Neural progenitor cell (in vitro differentiated cells): ENCODE results near the gene PKN1. TPM values are rescaled to one million over a fixed set of nuclear protein-coding genes. Genes with fewer than 3 reads are reported as not detected.
"Not testable (repeated sequence)": the region's sequence is repeated elsewhere in the genome, so short reads cannot be mapped to it uniquely, and the experiment has no call there.

ENCODE experiments used
- DNase-seq: peaks from one replicate; pipeline ENCODE4 v3.0.0-alpha.2; 2016; ENCODE audit warnings: low spot score
- H2AFZ ChIP-seq: fragments of 200-600 bp; sonication (generic); replicated peaks from 2 replicates; pipeline ENCODE4 v1.6.1; 2016; ENCODE audit warnings: antibody characterized with exemption
- H3F3A ChIP-seq: fragments of 200-600 bp; sonication (generic); 2 replicates; pipeline ENCODE4 v1.6.1; 2016; ENCODE audit warnings: antibody characterized with exemption, low read depth
- H3K27ac ChIP-seq: fragments of 200-600 bp; sonication (generic); 2 replicates; pipeline ENCODE4 v1.5.1; 2016; ENCODE audit warnings: mild to moderate bottlenecking
- H3K27me3 ChIP-seq: fragments of 200-600 bp; sonication (generic); 2 replicates; pipeline ENCODE4 v1.6.1; 2016; ENCODE audit warnings: mild to moderate bottlenecking, moderate library complexity
- H3K36me3 ChIP-seq: fragments of 200-600 bp; sonication (generic); 2 replicates; pipeline ENCODE4 v1.5.1; 2016
- H3K4me1 ChIP-seq: fragments of 200-600 bp; sonication (generic); 2 replicates; pipeline ENCODE4 v1.6.1; 2016; ENCODE audit warnings: mixed run types
- H3K4me2 ChIP-seq: fragments of 200-600 bp; sonication (generic); 2 replicates; pipeline ENCODE4 v1.6.1; 2016
- H3K4me3 ChIP-seq: fragments of 200-600 bp; sonication (generic); 2 replicates; pipeline ENCODE4 v1.5.1; 2016
- H3K79me2 ChIP-seq: fragments of 200-600 bp; sonication (generic); 2 replicates; pipeline ENCODE4 v1.6.1; 2016; ENCODE audit warnings: low read depth
- H3K9ac ChIP-seq: fragments of 200-600 bp; sonication (generic); 2 replicates; pipeline ENCODE4 v1.6.1; 2016
- H3K9me3 ChIP-seq: fragments of 200-600 bp; sonication (generic); 2 replicates; pipeline ENCODE4 v1.5.1; 2016; ENCODE audit warnings: low read depth
- H4K20me1 ChIP-seq: fragments of 200-600 bp; sonication (generic); 2 replicates; pipeline ENCODE4 v1.6.1; 2016; ENCODE audit warnings: low read depth
- H3K27ac Mint-ChIP-seq: 3 replicates; pipeline ENCODE4 v1.8.0; 2021; ENCODE audit warnings: mixed read lengths
- H3K27me3 Mint-ChIP-seq: 2 replicates; pipeline ENCODE4 v1.8.0; 2022; ENCODE audit warnings: low read depth, mild to moderate bottlenecking, inconsistent platforms, moderate library complexity, mixed read lengths; ENCODE audit not compliant: insufficient read depth
- H3K36me3 Mint-ChIP-seq: 3 replicates; pipeline ENCODE4 v1.8.0; 2021; ENCODE audit warnings: mixed read lengths
- H3K4me1 Mint-ChIP-seq: 3 replicates; pipeline ENCODE4 v1.8.0; 2021; ENCODE audit warnings: mixed read lengths
- H3K4me3 Mint-ChIP-seq: 3 replicates; pipeline ENCODE4 v1.8.0; 2021; ENCODE audit warnings: mild to moderate bottlenecking, moderate library complexity, mixed read lengths
- H3K9me3 Mint-ChIP-seq: 3 replicates; pipeline ENCODE4 v1.8.0; 2020; ENCODE audit warnings: mixed read lengths
- EZH2 ChIP-seq: fragments of 200-600 bp; sonication (generic); IDR thresholded peaks from 2 replicates; pipeline ENCODE4 v1.6.1; 2017; ENCODE audit warnings: antibody characterized with exemption, mild to moderate bottlenecking, moderate library complexity
- EZH2phosphoT487 ChIP-seq: fragments of 200-600 bp; sonication (generic); IDR thresholded peaks from 2 replicates; pipeline ENCODE4 v1.6.1; 2017; ENCODE audit warnings: antibody characterized with exemption
- total RNA-seq: library from RNA; depleted of rRNA; stranded (reverse); fragments of >200 nt; gene quantifications from 2 replicates; pipeline ENCODE4 v1.2.3, GENCODE V29; 2015; ENCODE audit warnings: low replicate concordance
- TF ChIP-seq, protein P1 (sequence below): fragments of 200-600 bp; sonication (generic); IDR thresholded peaks from 2 replicates; pipeline ENCODE4 v1.5.1; 2017; ENCODE audit warnings: antibody characterized with exemption, mild to moderate bottlenecking

Gene PKN1
- total RNA-seq, 1 donor from 2014 or later: 29.0 TPM

DNA sequence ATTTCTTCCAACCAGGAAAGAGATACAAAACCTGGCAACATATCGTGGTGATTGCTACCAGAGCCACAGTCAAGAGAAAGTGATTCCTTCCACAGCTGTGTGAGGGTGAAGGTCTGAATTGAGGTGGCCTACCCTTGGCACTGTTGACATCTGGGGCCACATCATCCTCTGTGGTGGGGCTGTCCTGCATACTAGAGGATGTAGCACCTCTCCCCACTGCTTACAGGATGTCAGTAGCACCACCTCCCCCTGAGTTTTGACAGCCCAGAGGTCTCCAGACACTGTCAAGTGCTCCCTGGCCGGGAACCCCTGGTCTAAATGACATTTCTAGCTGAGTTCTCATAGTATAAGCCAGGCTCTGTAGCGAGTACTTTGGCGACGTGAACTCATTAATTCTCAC lies 26.6 kb downstream of the PKN1 start:
- Mint-ChIP-seq H3K9me3 (no peaks in the 10 kb centered on the region), H3K4me1 (no peaks in the 10 kb centered on the region), H3K36me3 (peaks cover 4% of the 10 kb centered on the region), H3K4me3 (peak overlapping the region; percentile 48), H3K27me3 (peaks cover 3% of the 10 kb centered on the region), H3K27ac (no peak overlapping the region)
- Histone ChIP-seq H3K4me3 (no peak overlapping the region), H3K27me3 (no peaks in the 10 kb centered on the region), H2AFZ (no peak overlapping the region), H3K79me2 (no peaks in the 10 kb centered on the region), H3F3A (no peaks in the 10 kb centered on the region), H3K4me1 (no peaks in the 10 kb centered on the region), H3K36me3 (no peaks in the 10 kb centered on the region), H3K4me2 (no peak overlapping the region), H3K9me3 (no peaks in the 10 kb centered on the region), H3K9ac (no peak overlapping the region), H3K27ac (no peak overlapping the region), H4K20me1 (no peaks in the 10 kb centered on the region)
- TF ChIP-seq EZH2phosphoT487: no peak
- no peak for TF ChIP-seq EZH2
- TF ChIP-seq, protein P1, sequence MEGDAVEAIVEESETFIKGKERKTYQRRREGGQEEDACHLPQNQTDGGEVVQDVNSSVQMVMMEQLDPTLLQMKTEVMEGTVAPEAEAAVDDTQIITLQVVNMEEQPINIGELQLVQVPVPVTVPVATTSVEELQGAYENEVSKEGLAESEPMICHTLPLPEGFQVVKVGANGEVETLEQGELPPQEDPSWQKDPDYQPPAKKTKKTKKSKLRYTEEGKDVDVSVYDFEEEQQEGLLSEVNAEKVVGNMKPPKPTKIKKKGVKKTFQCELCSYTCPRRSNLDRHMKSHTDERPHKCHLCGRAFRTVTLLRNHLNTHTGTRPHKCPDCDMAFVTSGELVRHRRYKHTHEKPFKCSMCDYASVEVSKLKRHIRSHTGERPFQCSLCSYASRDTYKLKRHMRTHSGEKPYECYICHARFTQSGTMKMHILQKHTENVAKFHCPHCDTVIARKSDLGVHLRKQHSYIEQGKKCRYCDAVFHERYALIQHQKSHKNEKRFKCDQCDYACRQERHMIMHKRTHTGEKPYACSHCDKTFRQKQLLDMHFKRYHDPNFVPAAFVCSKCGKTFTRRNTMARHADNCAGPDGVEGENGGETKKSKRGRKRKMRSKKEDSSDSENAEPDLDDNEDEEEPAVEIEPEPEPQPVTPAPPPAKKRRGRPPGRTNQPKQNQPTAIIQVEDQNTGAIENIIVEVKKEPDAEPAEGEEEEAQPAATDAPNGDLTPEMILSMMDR: no peak
- no peak for DNase-seq

DNA sequence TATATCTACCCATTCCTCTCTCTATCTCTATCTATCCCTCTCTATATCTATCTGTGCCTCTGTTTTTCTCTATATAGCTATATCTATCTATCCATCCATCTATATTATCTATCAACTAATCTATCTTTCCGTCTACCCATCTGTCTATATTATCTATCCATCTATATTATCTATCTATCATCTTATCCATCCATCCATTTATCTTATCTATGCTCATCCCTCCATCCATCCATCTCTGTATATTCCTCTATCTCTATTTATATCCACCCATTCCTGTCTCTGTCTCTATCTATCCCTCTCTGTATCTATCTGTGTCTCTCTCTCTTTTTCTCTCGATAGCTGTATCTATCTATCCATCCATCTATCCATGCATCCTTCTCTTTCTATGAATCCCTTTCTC lies 27.8 kb downstream of the PKN1 start:
- H3K27me3 ChIP-seq: no peaks in the 10 kb centered on the region
- H3K9me3 Mint-ChIP-seq: no peaks in the 10 kb centered on the region
- peaks cover 7% of the 10 kb centered on the region for H3K36me3 Mint-ChIP-seq
- H3F3A ChIP-seq: no peaks in the 10 kb centered on the region
- H3K9me3 ChIP-seq: no peaks in the 10 kb centered on the region
- H3K9ac ChIP-seq: no peak overlapping the region
- no peak overlapping the region for H3K4me3 ChIP-seq
- H3K79me2 ChIP-seq: no peaks in the 10 kb centered on the region
- H3K27ac Mint-ChIP-seq: no peak overlapping the region
- H3K36me3 ChIP-seq: no peaks in the 10 kb centered on the region
- H3K4me3 Mint-ChIP-seq: no peak overlapping the region
- H4K20me1 ChIP-seq: no peaks in the 10 kb centered on the region
- no peaks in the 10 kb centered on the region for H3K4me1 ChIP-seq
- H3K27me3 Mint-ChIP-seq: peaks cover 3% of the 10 kb centered on the region
- no peak overlapping the region for H3K4me2 ChIP-seq
- H2AFZ ChIP-seq: no peak overlapping the region
- H3K27ac ChIP-seq: no peak overlapping the region
- no peaks in the 10 kb centered on the region for H3K4me1 Mint-ChIP-seq
- no peak for TF ChIP-seq EZH2phosphoT487
- TF ChIP-seq, protein P1: no peak
- TF ChIP-seq EZH2: no peak
- no peak for DNase-seq

DNA sequence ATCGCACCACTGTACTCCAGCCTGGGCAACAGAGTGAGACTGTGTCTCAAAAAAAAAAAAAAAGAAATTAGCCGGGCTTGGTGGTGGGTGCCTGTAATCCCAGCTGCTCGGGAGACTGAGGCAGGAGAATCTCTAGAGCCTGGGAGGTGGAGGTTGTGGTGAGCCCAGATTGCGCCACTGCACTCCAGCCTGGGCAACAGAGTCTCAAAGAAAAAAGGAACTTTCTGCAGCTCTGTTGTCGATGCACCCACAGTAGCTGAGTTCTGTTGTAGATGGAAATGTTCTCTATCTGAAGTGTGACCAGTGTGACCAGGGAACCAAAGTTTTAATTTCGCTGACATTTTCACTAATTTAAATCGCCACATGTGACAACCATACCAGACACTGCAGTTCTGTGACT lies 29.3 kb downstream of the PKN1 start:
- not testable (repeated sequence) for H3K27me3 Mint-ChIP-seq, H3K36me3 ChIP-seq, H4K20me1 ChIP-seq, H3K4me1 ChIP-seq, H3K9me3 ChIP-seq, H3K4me3 ChIP-seq, H3K9me3 Mint-ChIP-seq, H3K4me3 Mint-ChIP-seq, H3K27ac Mint-ChIP-seq, H3K79me2 ChIP-seq, H3K36me3 Mint-ChIP-seq, H3K27ac ChIP-seq, H3K27me3 ChIP-seq, H3K4me2 ChIP-seq, H3F3A ChIP-seq, H3K9ac ChIP-seq, H3K4me1 Mint-ChIP-seq, H2AFZ ChIP-seq, DNase-seq

DNA sequence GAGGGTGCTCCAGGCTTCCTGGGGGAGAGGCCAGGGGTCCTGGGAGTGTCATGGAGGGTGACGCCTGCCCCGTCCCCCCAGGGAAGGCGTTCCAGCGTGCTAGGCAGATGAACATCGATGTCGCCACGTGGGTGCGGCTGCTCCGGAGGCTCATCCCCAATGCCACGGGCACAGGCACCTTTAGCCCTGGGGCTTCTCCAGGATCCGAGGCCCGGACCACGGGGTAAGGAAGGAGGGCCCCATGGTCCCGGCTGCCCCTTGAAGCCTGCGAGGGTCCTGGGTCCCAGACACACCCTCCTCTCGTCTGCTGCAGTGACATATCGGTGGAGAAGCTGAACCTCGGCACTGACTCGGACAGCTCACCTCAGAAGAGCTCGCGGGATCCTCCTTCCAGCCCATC lies 30.6 kb downstream of the PKN1 start:
- no peak overlapping the region for H3K27ac Mint-ChIP-seq
- Histone ChIP-seq H4K20me1 (no peaks in the 10 kb centered on the region), H3K79me2 (no peaks in the 10 kb centered on the region), H3F3A (no peaks in the 10 kb centered on the region), H3K4me1 (no peaks in the 10 kb centered on the region), H2AFZ (no peak overlapping the region), H3K9me3 (no peaks in the 10 kb centered on the region), H3K36me3 (no peaks in the 10 kb centered on the region), H3K4me2 (no peak overlapping the region), H3K27me3 (no peaks in the 10 kb centered on the region), H3K9ac (no peak overlapping the region), H3K27ac (no peak overlapping the region), H3K4me3 (no peak overlapping the region)
- TF ChIP-seq EZH2: no peak
- peaks cover 2% of the 10 kb centered on the region for H3K27me3 Mint-ChIP-seq
- no peak for DNase-seq
- H3K4me1 Mint-ChIP-seq: no peaks in the 10 kb centered on the region
- H3K4me3 Mint-ChIP-seq: no peak overlapping the region
- no peaks in the 10 kb centered on the region for H3K9me3 Mint-ChIP-seq
- H3K36me3 Mint-ChIP-seq: peaks cover 7% of the 10 kb centered on the region
